GM23248 (cell line): ENCODE results near the gene WNT10A. TPM values are rescaled to one million over a fixed set of nuclear protein-coding genes. Genes with fewer than 3 reads are reported as not detected.

Experiments
- DNase-seq: peaks from one replicate; pipeline ENCODE4 v3.0.0-alpha.2; 2015
- H2AFZ ChIP-seq: fragments of 200-600 bp; sonication (generic); 2 replicates; pipeline ENCODE4 v1.6.1; 2016; ENCODE audit warnings: antibody characterized with exemption
- H3F3A ChIP-seq: fragments of 200-600 bp; sonication (generic); 2 replicates; pipeline ENCODE4 v1.6.1; 2016; ENCODE audit warnings: mild to moderate bottlenecking, antibody characterized with exemption, mixed run types; ENCODE audit not compliant: insufficient read depth
- H3K27ac ChIP-seq: fragments of 200-600 bp; sonication (generic); 2 replicates; pipeline ENCODE4 v1.5.1; 2016; ENCODE audit warnings: mild to moderate bottlenecking
- H3K27me3 ChIP-seq: fragments of 200-600 bp; sonication (generic); replicated peaks from 2 replicates; pipeline ENCODE4 v1.6.1; 2016; ENCODE audit warnings: mild to moderate bottlenecking; ENCODE audit not compliant: insufficient read depth
- H3K36me3 ChIP-seq: fragments of 200-600 bp; sonication (generic); 2 replicates; pipeline ENCODE4 v1.6.1; 2016; ENCODE audit warnings: low read depth, mild to moderate bottlenecking
- H3K4me1 ChIP-seq: fragments of 200-600 bp; sonication (generic); 2 replicates; pipeline ENCODE4 v1.6.1; 2016; ENCODE audit warnings: mild to moderate bottlenecking; ENCODE audit not compliant: insufficient read depth
- H3K4me2 ChIP-seq: fragments of 200-600 bp; sonication (generic); one replicate; pipeline ENCODE4 v1.6.1; 2016; ENCODE audit warnings: mild to moderate bottlenecking; ENCODE audit not compliant: unreplicated experiment
- H3K4me3 ChIP-seq: fragments of 200-600 bp; sonication (generic); 2 replicates; pipeline ENCODE4 v1.5.1; 2016; ENCODE audit warnings: mild to moderate bottlenecking
- H3K79me2 ChIP-seq: fragments of 200-600 bp; sonication (generic); 2 replicates; pipeline ENCODE4 v1.6.1; 2016; ENCODE audit warnings: mild to moderate bottlenecking; ENCODE audit not compliant: insufficient read depth
- H3K9ac ChIP-seq: fragments of 200-600 bp; sonication (generic); 2 replicates; pipeline ENCODE4 v1.6.1; 2016; ENCODE audit warnings: mild to moderate bottlenecking
- H3K9me2 ChIP-seq: fragments of 200-600 bp; sonication (generic); 2 replicates; pipeline ENCODE4 v1.6.1; 2016; ENCODE audit warnings: mixed run types, mild to moderate bottlenecking, moderate library complexity; ENCODE audit not compliant: insufficient read depth
- H3K9me3 ChIP-seq: fragments of 200-600 bp; sonication (generic); one replicate; pipeline ENCODE4 v1.6.1; 2017; ENCODE audit warnings: low read depth
- H4K20me1 ChIP-seq: fragments of 200-600 bp; sonication (generic); 2 replicates; pipeline ENCODE4 v1.6.0; 2016; ENCODE audit not compliant: insufficient read depth
- EZH2 ChIP-seq: fragments of 200-600 bp; sonication (generic); IDR thresholded peaks from 2 replicates; pipeline ENCODE4 v1.6.1; 2018; ENCODE audit warnings: antibody characterized with exemption, mild to moderate bottlenecking; ENCODE audit not compliant: insufficient read depth, poor library complexity, severe bottlenecking
- EZH2phosphoT487 ChIP-seq: fragments of 200-600 bp; sonication (generic); IDR thresholded peaks from 2 replicates; pipeline ENCODE4 v1.6.1; 2018; ENCODE audit warnings: antibody characterized with exemption, moderate library complexity, mild to moderate bottlenecking, low read depth; ENCODE audit not compliant: insufficient read depth
- WGBS, 2 experiments: methylation state at CpG; one replicate each; pipeline ENCODE4 v1.1.6; 2015 to 2017; ENCODE audit warnings: low lambda C conversion rate in 2 of 2, low coverage in 1 of 2; ENCODE audit errors: missing lambda C conversion rate in 2 of 2; 5-methylcytosine and 5-hydroxymethylcytosine counted together
- in situ Hi-C: fragments of 300-500 bp; cut with MboI; formaldehyde crosslinking; loops from 2 replicates; pipeline ENCODE4 v1.15.0; 2020
- polyA plus RNA-seq: library from polyadenylated mRNA; unstranded; fragments of >200 nt; fragmentation: Nextera tagmentation; extraction: Ambion mirVana; gene quantifications from 2 replicates; pipeline ENCODE4 v1.2.1, GENCODE V29; 2016
- total RNA-seq: library from RNA; depleted of rRNA; stranded (reverse); fragments of >200 nt; shearing (Covaris generic); gene quantifications from 2 replicates; pipeline ENCODE4 v1.2.3, GENCODE V29; 2014

Gene WNT10A
- total and polyA plus RNA-seq, 2 experiments from 2014 or later: not detected

DNA sequence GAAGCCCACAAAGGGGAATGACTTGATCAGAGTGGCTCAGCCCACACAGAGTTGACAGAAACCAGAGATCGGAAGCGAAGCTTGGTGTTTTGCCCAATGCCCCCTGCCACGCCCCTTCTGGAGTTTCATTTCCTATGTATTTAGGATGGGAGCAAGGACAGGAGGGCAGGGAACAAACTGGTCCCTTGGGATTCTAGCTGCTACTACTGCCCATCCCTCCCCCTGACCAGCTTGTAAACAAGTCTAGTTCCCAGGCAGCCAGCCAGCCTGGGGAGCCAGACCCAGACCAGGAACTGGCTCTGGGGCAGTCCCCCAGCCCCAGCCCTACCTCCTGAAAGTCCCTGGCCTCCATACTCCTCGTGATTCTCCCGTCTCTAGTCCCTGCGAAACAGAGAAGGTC, 12.8 kb upstream of the WNT10A start:
- H4K20me1 ChIP-seq: no peaks in the 10 kb centered on the region
- no peaks in the 10 kb centered on the region for H3K9me2 ChIP-seq
- WGBS, 2 experiments: 37 to 48% methylated on average over 6 of the region's 6 CpGs
- H2AFZ ChIP-seq: no peak overlapping the region
- no peak for DNase-seq
- no peaks in the 10 kb centered on the region for H3K4me1 ChIP-seq
- no peaks in the 10 kb centered on the region for H3F3A ChIP-seq
- H3K9ac ChIP-seq: no peak overlapping the region
- no peak overlapping the region for H3K4me2 ChIP-seq
- no peaks in the 10 kb centered on the region for H3K9me3 ChIP-seq
- H3K27ac ChIP-seq: no peak overlapping the region
- in situ Hi-C loops: no loop called here
- no peaks in the 10 kb centered on the region for H3K36me3 ChIP-seq
- H3K27me3 ChIP-seq: peaks cover 75% of the 10 kb centered on the region
- H3K4me3 ChIP-seq: no peak overlapping the region
- no peaks in the 10 kb centered on the region for H3K79me2 ChIP-seq
- no peak for TF ChIP-seq EZH2phosphoT487
- no peak for TF ChIP-seq EZH2

DNA sequence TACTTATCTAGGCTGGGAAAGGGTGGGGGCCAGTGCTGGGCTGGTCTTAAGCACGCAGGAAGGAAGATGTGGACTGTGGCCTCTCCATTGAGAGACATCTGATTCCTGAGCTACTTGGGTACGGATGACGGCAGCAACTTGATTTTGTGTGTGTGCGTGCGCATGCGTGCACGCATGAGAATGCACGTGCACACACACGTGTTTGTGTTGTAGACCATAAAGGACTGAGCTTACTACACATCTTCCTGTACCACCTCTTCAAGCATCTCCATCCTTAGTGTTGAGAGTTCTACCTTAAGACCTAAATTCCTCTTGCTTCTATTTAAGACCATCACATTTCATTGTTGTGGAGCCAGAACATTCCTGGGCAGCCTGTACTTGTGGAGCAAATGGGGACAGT, 11.6 kb upstream of the WNT10A start:
- DNase-seq: no peak
- no peak overlapping the region for H3K4me3 ChIP-seq
- TF ChIP-seq EZH2 (no peak), EZH2phosphoT487 (no peak)
- H4K20me1 ChIP-seq: no peaks in the 10 kb centered on the region
- H3K9me2 ChIP-seq: no peaks in the 10 kb centered on the region
- in situ Hi-C loops: no loop called here
- H3K79me2 ChIP-seq: no peaks in the 10 kb centered on the region
- H3K4me1 ChIP-seq: no peaks in the 10 kb centered on the region
- WGBS, 2 experiments: 84 to 90% methylated on average over 9 of the region's 9 CpGs
- no peak overlapping the region for H3K9ac ChIP-seq
- no peak overlapping the region for H3K27ac ChIP-seq
- H3K4me2 ChIP-seq: no peak overlapping the region
- H3K9me3 ChIP-seq: no peaks in the 10 kb centered on the region
- peaks cover 71% of the 10 kb centered on the region for H3K27me3 ChIP-seq
- no peaks in the 10 kb centered on the region for H3K36me3 ChIP-seq
- H2AFZ ChIP-seq: no peak overlapping the region
- no peaks in the 10 kb centered on the region for H3F3A ChIP-seq

DNA sequence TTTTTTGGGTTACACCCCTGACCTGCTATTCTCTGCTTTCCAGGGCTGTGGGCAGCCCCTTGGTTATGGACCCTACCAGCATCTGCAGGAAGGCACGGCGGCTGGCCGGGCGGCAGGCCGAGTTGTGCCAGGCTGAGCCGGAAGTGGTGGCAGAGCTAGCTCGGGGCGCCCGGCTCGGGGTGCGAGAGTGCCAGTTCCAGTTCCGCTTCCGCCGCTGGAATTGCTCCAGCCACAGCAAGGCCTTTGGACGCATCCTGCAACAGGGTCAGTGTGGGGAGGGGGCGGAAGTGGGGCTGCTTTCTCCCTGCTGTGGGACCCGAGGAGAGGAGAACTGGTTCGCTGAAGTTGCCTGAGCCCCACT, 9.7 kb upstream of the WNT10A start:
- in situ Hi-C loops: no loop called here
- no peak overlapping the region for H2AFZ ChIP-seq
- no peaks in the 10 kb centered on the region for H3K4me1 ChIP-seq
- no peaks in the 10 kb centered on the region for H3K79me2 ChIP-seq
- no peak overlapping the region for H3K27ac ChIP-seq
- H3K27me3 ChIP-seq: peaks cover 88% of the 10 kb centered on the region
- no peaks in the 10 kb centered on the region for H3F3A ChIP-seq
- no peak for TF ChIP-seq EZH2phosphoT487
- TF ChIP-seq EZH2: peak; percentile 36
- H3K9ac ChIP-seq: no peak overlapping the region
- no peaks in the 10 kb centered on the region for H4K20me1 ChIP-seq
- no peak overlapping the region for H3K4me3 ChIP-seq
- no peaks in the 10 kb centered on the region for H3K9me3 ChIP-seq
- H3K9me2 ChIP-seq: no peaks in the 10 kb centered on the region
- H3K36me3 ChIP-seq: no peaks in the 10 kb centered on the region
- no peak overlapping the region for H3K4me2 ChIP-seq
- no peak for DNase-seq
- WGBS, 2 experiments: 7 to 13% methylated on average over 15 to 18 of the region's 18 CpGs

DNA sequence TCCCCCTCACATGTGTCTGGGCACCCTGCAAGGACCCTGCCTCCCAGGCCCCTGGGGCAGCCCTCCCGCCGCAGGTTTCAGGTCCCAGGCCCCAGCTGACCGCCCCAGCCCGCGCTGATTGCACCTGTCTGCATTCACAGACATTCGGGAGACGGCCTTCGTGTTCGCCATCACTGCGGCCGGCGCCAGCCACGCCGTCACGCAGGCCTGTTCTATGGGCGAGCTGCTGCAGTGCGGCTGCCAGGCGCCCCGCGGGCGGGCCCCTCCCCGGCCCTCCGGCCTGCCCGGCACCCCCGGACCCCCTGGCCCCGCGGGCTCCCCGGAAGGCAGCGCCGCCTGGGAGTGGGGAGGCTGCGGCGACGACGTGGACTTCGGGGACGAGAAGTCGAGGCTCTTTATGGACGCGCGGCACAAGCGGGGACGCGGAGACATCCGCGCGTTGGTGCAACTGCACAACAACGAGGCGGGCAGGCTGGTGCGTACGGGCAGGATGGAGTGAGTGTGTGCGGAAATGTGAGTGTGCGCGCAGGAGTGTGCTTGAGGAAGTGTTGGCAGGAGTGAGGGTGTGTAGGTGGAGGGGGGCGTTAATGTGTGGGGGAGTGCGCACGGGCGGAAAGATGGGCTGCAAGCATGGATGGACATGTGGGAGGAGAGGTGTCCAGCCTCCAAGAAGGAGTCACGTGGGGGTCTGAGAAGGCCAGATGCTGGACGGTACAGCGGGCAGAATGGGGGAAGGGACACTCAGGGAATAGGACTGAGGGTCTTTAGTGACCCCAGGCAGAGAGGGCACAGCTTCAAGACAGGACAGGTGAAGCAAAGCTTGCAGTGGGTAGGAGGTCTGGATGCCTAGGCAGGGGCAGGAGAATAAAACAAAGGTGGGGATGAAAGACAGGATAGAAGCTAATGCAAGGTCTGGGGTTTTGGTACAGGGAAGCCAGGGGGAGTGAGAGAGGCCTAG, 9.0 kb upstream of the WNT10A start:
- peak overlapping the region; percentile 28 for H3K4me2 ChIP-seq
- H4K20me1 ChIP-seq: no peaks in the 10 kb centered on the region
- H3K9me3 ChIP-seq: no peaks in the 10 kb centered on the region
- DNase-seq: peak; percentile 23
- H3K9ac ChIP-seq: no peak overlapping the region
- in situ Hi-C loops: no loop called here
- no peaks in the 10 kb centered on the region for H3K79me2 ChIP-seq
- H3K4me3 ChIP-seq: no peak overlapping the region
- no peak overlapping the region for H3K27ac ChIP-seq
- no peaks in the 10 kb centered on the region for H3K9me2 ChIP-seq
- H3K27me3 ChIP-seq: peaks cover 90% of the 10 kb centered on the region
- no peak overlapping the region for H2AFZ ChIP-seq
- TF ChIP-seq EZH2 (no peak), EZH2phosphoT487 (0 out of 2 replicates have a peak, but pooled peaks have one; percentile 39)
- no peaks in the 10 kb centered on the region for H3F3A ChIP-seq
- no peaks in the 10 kb centered on the region for H3K36me3 ChIP-seq
- WGBS, 2 experiments: 4 to 5% methylated on average over 36 to 58 of the region's 60 CpGs
- H3K4me1 ChIP-seq: no peaks in the 10 kb centered on the region
